Testis (tissue), 3 donors: ENCODE measurements around the gene PPARD. TPM values are rescaled to one million over a fixed set of nuclear protein-coding genes. Genes with fewer than 3 reads are reported as not detected.
A peak's percentile ranks its signal among the peaks of the same experiment; 100 is the strongest.
"Not testable (repeated sequence)": the region's sequence is repeated elsewhere in the genome, so short reads cannot be mapped to it uniquely, and the experiment has no call there.

Source experiments
- DNase-seq: peaks from one replicate; pipeline ENCODE4 v3.0.0-alpha.2; 2019
- H3K27ac ChIP-seq, 2 donors: fragments of 200-600 bp; sonication (generic); one replicate each; pipeline ENCODE4 v1.5.1; 2019
- H3K27me3 ChIP-seq: fragments of 200-600 bp; sonication (generic); one replicate; pipeline ENCODE4 v1.5.1; 2019
- H3K36me3 ChIP-seq: fragments of 200-600 bp; sonication (generic); one replicate; pipeline ENCODE4 v1.5.1; 2017; ENCODE audit warnings: low read depth; ENCODE audit errors: missing control alignments
- H3K4me1 ChIP-seq: fragments of 200-600 bp; sonication (generic); one replicate; pipeline ENCODE4 v1.5.1; 2019
- H3K4me3 ChIP-seq, 2 donors: fragments of 200-600 bp; sonication (generic); one replicate each; pipeline ENCODE4 v1.5.1; 2017 to 2019
- H3K9me3 ChIP-seq: fragments of 200-600 bp; sonication (generic); one replicate; pipeline ENCODE4 v1.5.1; 2017
- POLR2A ChIP-seq: fragments of 450-650 bp; IDR thresholded peaks from one replicate; pipeline ENCODE4 v1.6.1; 2017; ENCODE audit warnings: antibody characterized with exemption, mild to moderate bottlenecking, moderate library complexity
- WGBS, 2 donors: methylation state at CpG; one replicate each; pipeline ENCODE4 v1.1.5; 2018; 5-methylcytosine and 5-hydroxymethylcytosine counted together
- intact Hi-C: fragments of 100-400 bp; cut with DNase I; formaldehyde crosslinking; loops from one replicate; pipeline ENCODE4 v1.15.1; 2023; ENCODE audit warnings: low total_unique reads
- polyA plus RNA-seq: library from polyadenylated mRNA; stranded (reverse); fragments of 350-450 nt; fragmentation: Illumina TruSeq; extraction: RNeasy Lipid Tissue Mini Kit (QIAGEN cat#74804); gene quantifications from one replicate; pipeline ENCODE4 v1.2.3, GENCODE V29; 2014; ENCODE audit warnings: low read depth, low replicate concordance; ENCODE audit not compliant: insufficient read depth
- total RNA-seq, 2 donors: library from RNA; depleted of rRNA; stranded (reverse); fragments of >200 nt; gene quantifications; one replicate each; pipeline ENCODE4 v1.2.3, GENCODE V29; 2016
- TF ChIP-seq, protein P1 (sequence below), 3 experiments: fragments of 450-650 bp in 2 of 3; fragments of 200-600 bp in 1 of 3; sonication (generic) in 1 of 3; IDR thresholded peaks; one replicate each; pipeline ENCODE4 v1.5.1; 2016 to 2019; ENCODE audit warnings: antibody characterized with exemption in 3 of 3, mild to moderate bottlenecking in 2 of 3, moderate library complexity in 1 of 3

The PPARD gene
- total and polyA plus RNA-seq, 3 donors from 2014 or later: 21.0 to 23.0 (median 21.5) TPM

DNA sequence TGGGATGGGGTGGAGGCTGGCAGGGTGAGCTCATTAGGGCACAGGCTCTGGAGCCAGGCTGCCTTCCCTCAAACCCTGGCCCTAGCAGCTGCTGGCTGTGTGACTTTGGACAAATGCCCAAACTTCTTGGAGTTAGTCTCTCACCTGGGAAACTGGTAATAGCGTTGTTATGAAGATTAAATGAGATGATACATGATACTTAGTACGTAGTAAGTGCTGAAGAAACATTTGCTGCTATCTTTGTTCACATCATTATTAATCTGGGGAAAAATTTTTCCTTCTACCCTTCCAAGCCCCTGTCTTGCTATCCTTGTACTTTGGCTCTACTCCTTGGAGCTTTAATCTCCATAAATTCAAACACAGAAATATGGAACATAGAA lies 22.3 kb upstream of the PPARD start:
- intact Hi-C loops: no loop called here
- TF ChIP-seq POLR2A: no peak
- TF ChIP-seq, protein P1, sequence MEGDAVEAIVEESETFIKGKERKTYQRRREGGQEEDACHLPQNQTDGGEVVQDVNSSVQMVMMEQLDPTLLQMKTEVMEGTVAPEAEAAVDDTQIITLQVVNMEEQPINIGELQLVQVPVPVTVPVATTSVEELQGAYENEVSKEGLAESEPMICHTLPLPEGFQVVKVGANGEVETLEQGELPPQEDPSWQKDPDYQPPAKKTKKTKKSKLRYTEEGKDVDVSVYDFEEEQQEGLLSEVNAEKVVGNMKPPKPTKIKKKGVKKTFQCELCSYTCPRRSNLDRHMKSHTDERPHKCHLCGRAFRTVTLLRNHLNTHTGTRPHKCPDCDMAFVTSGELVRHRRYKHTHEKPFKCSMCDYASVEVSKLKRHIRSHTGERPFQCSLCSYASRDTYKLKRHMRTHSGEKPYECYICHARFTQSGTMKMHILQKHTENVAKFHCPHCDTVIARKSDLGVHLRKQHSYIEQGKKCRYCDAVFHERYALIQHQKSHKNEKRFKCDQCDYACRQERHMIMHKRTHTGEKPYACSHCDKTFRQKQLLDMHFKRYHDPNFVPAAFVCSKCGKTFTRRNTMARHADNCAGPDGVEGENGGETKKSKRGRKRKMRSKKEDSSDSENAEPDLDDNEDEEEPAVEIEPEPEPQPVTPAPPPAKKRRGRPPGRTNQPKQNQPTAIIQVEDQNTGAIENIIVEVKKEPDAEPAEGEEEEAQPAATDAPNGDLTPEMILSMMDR (IDR thresholded peaks at IDR 0.05): no peak

DNA sequence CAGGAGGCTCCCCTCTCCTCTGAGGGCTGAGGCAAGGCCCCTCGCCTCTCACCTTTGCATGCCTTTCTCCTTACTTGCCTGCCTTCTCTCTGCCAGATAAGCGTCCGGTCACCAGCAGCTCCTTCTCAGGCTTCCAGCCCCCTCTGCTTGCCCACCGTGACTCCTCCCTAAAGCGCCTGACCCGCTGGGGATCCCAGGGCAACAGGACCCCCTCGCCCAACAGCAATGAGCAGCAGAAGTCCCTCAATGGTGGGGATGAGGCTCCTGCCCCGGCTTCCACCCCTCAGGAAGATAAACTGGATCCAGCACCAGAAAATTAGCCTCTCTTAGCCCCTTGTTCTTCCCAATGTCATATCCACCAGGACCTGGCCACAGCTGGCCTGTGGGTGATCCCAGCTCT lies 21.3 kb upstream of the PPARD start:
- no peak for DNase-seq
- Histone ChIP-seq H3K27ac (no peak overlapping the region), H3K9me3 (no peaks in the 10 kb centered on the region), H3K4me3 (no peak overlapping the region), H3K36me3 (no peaks in the 10 kb centered on the region), H3K27me3 (no peaks in the 10 kb centered on the region), H3K4me1 (peaks cover 5% of the 10 kb centered on the region)
- WGBS, 2 donors: 87 to 94% methylated on average over 4 to 8 of the region's 8 CpGs
- TF ChIP-seq, protein P1 (IDR thresholded peaks at IDR 0.05): no peak
- no peak for TF ChIP-seq POLR2A
- intact Hi-C loops: no loop called here

More for the DNA sequence above, 22.3 kb upstream of the PPARD start:
- Histone ChIP-seq H3K36me3 (no peaks in the 10 kb centered on the region), H3K4me1 (peaks cover 5% of the 10 kb centered on the region), H3K27me3 (no peaks in the 10 kb centered on the region), H3K9me3 (no peaks in the 10 kb centered on the region), H3K4me3 (no peak overlapping the region), H3K27ac (no peak overlapping the region)
- DNase-seq: no peak
- 70 to 90% methylated on average over 2 of the region's 2 CpGs for WGBS, 2 donors

DNA sequence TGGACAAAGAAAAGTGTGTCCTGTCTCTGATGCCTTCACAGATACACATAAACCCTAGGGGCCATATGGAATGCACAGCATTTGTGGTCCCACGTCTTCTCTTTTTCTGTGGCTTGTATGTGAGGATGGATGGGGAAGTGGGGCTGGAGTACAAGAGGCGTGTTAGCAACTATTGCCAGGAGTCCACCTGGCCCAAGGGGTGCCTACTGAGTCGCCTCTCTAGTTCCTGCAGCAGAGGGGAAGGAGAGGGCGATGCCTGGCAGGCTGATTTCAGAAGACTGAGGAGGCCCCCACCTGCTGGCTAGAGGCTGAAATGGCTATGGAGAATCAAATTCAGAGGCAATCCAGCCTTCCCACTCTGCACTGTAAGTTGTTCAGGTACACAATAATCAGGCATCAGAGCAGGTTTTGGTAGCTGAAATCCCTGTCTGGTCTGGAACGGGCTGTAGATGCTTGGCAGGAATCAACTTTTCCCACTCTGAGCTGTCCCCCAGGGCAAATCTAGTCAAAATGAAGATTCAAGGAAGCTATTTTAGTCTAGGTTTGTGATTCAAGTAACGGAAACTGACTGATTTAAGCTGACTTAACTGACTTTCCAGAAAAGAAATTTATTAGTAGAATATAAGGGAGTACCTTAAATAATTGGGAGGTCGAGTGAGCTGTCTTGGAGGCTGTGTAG lies 14.9 kb upstream of the PPARD start:
- no peak overlapping the region for H3K4me3 ChIP-seq
- peak; percentile 68 for DNase-seq
- H3K4me1 ChIP-seq: no peaks in the 10 kb centered on the region
- WGBS, 2 donors: 48 to 68% methylated on average over 7 of the region's 7 CpGs
- no peak overlapping the region for H3K27ac ChIP-seq
- H3K27me3 ChIP-seq: no peaks in the 10 kb centered on the region
- H3K9me3 ChIP-seq: no peaks in the 10 kb centered on the region
- H3K36me3 ChIP-seq: no peaks in the 10 kb centered on the region
- TF ChIP-seq POLR2A: no peak
- TF ChIP-seq, protein P1 (IDR thresholded peaks at IDR 0.05): peak in 2 of 3 experiments; percentile 39 to 48
- intact Hi-C loops: no loop called here

DNA sequence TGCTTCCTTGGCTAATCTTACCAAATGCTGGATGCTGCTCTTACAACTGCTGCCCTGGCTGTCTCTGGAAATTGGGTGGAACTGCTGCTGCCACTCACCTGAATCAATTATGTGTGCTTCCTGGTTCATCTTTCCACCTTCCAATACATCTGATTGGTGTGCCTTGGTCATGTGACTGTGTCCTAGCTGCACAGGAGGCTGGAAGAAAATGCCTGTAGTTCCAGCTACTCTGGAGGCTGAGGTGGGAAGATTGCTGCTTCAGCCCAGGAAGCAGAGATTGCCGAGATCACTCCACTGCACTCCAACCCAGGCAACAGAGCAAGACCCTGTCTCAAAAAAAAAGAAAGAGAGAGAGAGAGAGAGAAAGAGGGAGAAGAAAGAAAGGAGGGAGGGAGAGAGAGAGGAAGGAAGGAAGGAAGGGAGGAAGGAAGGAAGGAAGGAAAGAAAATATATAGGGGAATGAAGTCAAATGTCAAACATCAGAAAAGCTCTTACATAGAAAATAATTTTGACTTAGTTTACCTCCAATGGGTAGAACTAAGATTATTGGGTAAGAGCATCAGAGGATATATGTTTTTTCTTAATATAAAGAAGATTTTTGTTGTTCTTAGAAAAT lies 14.1 kb upstream of the PPARD start:
- H3K9me3 ChIP-seq: no peaks in the 10 kb centered on the region
- 91 to 94% methylated on average over 1 of the region's 1 CpG for WGBS, 2 donors
- H3K27ac ChIP-seq: no peak overlapping the region
- TF ChIP-seq, protein P1 (IDR thresholded peaks at IDR 0.05): no peak
- TF ChIP-seq POLR2A: no peak
- no peak overlapping the region for H3K4me3 ChIP-seq
- H3K36me3 ChIP-seq: no peaks in the 10 kb centered on the region
- H3K27me3 ChIP-seq: no peaks in the 10 kb centered on the region
- DNase-seq: no peak
- no peaks in the 10 kb centered on the region for H3K4me1 ChIP-seq
- intact Hi-C loops: no loop called here

DNA sequence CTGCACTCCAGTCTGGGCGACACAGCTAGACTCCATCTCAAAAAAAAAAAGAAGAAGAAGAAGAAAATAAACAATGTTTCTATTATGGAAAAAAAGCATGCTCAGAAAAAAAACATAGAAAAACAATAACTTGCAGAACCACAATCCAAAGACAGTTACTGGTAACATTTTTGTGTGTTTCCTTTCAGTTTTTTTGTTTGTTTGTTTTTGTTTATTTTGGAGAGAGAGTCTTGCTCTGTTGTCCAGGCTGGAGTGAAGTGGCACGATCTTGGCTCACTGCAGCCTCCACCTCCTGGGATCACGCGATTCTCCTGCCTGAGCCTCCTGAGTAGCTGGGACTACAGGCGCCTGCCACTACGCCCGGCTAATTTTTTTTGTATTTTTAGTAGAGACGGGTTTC lies 13.4 kb upstream of the PPARD start:
- H3K4me3 ChIP-seq, intact Hi-C loops, H3K27ac ChIP-seq, H3K9me3 ChIP-seq, H3K36me3 ChIP-seq, DNase-seq, H3K27me3 ChIP-seq, H3K4me1 ChIP-seq: not testable (repeated sequence)
- WGBS, 2 donors: 85 to 94% methylated on average over 8 of the region's 8 CpGs
